Measurements from ENCODE around the gene WBP2NL.

The WBP2NL gene

GRCh38 chr22:41979423-41980250, 19.0 kb upstream of the WBP2NL start:
- no peak for DNase-seq

- DNase-seq, result no peak
These were observed 15.7 kb upstream of the WBP2NL start for GRCh38 chr22:41982865-41983264.

GRCh38 chr22:41983513-41984405, 14.8 kb upstream of the WBP2NL start:
- no peak for DNase-seq

GRCh38 chr22:41987276-41987675, 11.3 kb upstream of the WBP2NL start:
- DNase-seq, result no peak

DNA sequence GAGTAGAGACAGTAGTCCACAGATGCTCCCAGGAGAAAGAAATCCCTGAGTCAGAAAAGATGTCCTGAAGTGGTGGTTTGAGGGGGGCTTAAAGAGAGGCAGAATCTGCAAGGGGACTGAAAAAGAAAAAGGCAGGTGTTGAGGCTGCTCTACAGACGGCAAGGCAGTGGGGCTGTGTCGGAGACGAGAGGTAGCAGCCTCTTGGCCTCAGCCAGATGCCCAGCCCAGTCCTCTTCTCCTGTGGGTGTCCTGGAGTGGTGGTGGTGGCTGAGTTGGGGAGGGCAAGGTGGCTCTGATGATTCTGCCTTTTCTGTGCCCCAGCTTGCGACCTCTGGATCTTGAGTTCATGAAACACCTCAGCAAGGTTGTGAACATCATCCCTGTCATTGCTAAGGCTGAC, 9.3 kb upstream of the WBP2NL start:
- no peak for DNase-seq

GRCh38 chr22:41991111-41991510, 7.5 kb upstream of the WBP2NL start:
- DNase-seq, result no peak

- no peak for DNase-seq
These were observed 6.1 kb upstream of the WBP2NL start for GRCh38 chr22:41992496-41992895.

DNA sequence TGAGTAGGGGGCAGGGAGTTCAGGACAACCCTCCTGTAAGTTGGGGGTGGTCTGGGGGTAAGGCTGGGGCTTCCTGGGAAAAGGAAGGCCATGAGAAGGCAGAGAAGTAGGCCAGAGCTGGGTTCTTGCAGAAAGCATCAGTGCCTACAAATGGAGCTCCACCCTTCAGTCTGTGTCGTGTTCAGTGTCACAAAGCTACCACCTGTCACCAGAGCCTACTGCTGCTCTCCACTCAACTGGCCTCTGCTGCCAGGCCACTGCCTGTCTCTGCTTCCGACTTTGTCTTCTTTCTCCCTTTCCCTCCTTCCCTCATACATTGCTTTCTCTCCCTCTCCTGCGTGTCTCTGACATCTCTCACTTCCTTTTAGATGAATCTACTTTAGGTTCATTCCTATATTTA, 3.4 kb upstream of the WBP2NL start:
- DNase-seq, result no peak

DNA sequence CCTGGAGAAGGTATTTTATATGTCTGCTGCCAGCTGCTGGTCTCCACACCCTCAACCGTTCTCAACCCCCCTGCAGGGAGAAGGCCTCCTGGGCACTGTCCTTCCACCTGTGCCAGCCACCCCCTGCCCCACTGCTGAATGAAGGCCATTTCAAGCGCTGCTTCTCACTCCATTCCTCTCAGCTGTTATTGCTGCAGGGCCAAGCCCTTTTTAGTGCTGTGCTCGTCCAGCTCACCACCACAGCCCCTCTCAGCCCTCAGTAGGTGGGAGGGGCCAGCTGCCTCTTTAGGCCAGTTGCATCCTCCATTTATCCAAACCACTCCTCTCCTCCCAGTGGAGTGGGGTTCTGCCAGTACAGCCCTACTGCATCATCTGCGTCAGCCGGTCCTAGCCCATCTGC, 1.8 kb upstream of the WBP2NL start:
- no peak for DNase-seq

DNA sequence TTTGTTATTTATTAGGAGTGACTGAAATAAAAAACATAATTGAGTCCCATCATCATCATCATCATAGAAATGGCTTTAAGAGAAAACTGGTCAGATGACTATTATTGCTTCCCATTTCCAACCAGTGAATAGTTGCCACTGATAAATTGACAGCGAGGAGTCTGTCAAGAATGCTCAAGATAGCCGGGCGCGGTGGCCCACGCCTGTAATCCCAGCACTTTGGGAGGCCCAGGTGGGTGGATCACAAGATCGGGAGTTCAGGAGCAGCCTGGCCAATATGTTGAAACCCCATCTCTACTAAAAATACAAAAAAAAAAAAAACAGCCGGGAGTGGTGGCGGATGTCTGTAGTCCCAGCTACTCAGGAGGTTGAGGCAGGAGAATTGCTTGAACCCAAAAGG, 1.9 kb downstream of the WBP2NL start:
- no peak for DNase-seq

DNA sequence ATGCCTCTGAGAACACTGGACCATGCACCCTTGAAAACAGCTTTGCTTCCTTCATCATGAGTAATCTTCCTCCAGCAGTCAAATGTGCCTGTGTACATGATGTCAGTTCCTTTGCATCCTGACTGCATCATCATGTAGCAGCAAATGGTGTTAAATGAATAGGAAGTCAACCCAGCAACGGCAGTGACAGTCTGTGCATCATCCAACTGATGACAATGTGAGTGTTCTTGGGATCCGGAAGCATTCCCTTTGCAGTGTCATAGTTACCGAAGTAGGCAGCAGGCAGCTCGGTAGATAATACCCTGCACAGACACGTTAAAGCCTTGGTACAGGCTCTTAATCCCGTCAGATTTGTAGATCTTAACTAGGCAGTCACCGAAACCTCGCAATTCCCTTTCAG, 2.5 kb downstream of the WBP2NL start:
- DNase-seq, result no peak

GRCh38 chr22:42001706-42002105, 3.1 kb downstream of the WBP2NL start:
- no peak for DNase-seq

DNA sequence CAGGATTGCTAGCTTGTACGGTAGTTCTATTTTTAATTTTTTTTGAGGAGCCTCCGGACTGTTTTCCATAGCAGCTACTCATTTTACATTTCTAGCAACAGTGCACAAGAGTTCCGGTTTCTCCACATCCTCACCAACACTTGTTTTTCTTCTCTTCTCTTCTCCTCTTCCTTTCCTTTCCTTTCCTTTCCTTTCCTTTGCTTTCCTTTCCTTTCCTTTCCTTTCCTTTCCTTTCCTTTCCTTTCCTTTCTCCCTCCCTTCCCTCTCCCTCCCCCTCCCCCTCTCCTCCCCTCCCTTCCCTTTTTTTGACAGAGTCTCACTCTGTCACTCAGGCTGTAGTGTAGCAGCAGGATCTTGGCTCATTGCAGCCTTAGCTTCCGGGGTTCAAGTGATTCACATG, 9.3 kb downstream of the WBP2NL start:
- no peak for DNase-seq

DNA sequence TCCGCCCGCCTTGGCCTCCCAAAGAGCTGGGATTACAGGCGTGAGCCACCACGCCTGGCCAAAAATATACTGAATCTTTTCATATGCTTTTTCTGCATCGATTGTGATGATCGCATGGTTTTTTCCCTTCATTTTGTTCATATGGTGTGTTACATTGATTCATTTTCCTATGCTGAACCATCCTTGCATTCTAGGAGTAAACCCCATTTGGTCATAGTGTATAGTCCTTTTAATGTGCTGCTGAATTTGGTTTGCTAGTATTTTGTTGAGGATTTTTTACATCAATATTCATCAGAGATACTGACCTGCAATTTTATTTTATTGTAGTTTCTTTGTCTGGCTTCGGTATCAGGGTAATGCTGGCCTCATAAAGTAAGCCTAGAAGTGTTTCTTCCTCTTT, 12.2 kb downstream of the WBP2NL start:
- DNase-seq, result no peak

GRCh38 chr22:42013385-42013784, 14.8 kb downstream of the WBP2NL start:
- no peak for DNase-seq

DNA sequence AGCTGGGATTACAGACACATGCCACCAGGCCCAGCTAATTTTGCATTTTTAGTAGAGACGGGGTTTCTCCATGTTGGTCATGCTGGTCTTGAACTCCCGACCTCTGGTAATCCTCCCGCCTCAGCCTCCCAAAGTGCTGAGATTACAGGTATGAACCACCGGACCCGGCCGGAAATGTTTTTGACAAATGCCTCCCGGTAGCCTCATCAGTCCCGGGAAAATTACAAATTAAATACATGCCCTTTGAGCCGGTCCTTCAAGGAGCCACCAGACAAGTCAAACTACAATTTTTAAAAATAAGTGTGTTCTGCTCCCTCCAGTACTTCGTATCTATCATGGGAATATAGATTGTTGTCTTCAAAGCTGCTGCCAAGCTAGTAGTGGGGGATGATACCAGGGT, 17.5 kb downstream of the WBP2NL start:
- no peak for DNase-seq

GRCh38 chr22:42018224-42018623, 19.6 kb downstream of the WBP2NL start:
- DNase-seq, result no peak

DNA sequence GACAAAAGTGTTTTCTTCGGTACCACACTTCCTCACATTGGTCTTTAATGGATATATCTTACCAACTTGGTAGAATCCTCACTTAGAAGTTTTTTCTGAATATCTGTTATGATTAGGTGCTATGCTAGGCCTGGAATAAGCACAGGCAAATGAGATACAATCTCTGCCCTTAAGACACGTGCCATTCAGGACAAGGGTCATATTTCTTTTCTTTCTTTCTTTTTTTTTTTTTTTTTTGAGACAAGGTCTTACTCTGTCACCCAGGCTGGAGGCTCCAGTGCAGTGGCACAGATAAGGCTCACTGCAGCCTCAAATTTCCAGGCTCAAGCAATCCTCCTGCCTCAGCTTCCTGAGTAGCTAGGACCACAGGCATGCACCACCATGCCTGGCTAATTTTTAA, 23.0 kb downstream of the WBP2NL start:
- no peak for DNase-seq

DNA sequence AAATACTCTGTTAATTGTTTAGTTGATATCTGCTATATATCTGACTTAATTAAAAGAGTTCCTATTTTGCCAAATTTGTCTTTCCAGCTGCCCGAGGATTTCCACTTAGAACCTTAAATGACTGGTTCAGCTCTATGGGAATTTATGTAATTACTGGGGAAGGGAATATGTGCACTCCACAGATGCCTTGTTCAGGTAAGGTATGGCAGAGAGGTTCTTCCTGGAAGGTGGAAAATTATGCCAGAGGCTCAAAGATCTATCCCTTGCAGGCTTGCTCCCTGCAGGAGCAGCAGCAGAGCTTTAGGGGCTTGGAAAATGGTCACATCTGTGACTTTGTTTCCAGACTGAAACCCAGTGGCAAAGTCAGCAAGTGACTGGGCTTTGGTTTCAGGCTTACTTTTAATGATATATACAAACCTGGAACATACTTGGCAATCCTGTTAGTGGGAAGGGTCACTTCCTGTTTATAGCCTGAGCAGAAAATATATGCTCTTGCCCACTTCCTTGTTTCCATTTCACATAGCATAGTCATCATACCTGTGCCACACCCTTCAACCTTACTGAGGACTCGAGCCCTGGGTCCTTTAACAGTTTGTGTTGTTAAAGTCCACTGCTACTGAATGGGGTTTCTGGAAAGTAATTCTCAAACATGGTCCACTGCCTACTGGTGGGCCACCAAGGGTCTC, 23.7 kb downstream of the WBP2NL start:
- no peak for DNase-seq

DNA sequence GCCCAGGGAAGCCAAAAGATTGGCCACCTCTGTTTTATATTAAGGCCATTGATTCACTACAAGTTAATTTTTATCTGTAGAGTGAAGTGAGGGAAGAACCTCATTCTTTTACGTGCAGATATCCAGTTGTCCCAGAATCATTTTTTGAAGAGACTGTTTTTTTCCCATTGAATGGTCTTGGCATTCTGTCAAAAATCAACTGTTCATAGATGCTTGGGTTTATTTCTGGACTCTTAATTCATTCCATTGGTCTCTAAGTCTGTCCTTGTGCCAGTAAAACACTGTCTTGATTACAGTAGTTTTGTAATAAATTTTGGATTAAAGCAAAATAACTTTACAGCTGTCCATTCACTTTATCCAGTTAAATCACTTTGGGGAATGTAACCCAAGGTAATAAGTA, 26.8 kb downstream of the WBP2NL start:
- DNase-seq, result no peak

DNA sequence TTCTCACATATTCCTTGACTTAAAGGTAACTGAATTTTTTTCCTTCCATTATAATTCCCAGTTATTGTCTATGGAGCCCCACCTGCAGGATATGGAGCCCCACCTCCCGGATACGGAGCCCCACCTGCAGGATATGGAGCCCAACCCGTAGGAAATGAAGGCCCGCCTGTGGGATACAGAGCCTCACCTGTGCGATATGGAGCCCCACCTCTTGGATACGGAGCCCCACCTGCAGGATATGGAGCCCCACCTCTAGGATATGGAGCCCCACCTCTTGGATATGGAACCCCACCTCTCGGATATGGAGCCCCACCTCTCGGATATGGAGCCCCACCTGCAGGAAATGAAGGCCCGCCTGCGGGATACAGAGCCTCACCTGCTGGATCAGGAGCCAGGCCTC, 28.1 kb downstream of the WBP2NL start:
- no peak for DNase-seq

- no peak for DNase-seq
These were observed 34.9 kb downstream of the WBP2NL start for GRCh38 chr22:42033263-42034181.

GRCh38 chr22:42035256-42035655, 36.7 kb downstream of the WBP2NL start:
- no peak for DNase-seq

All from NCI-H748 treated with DMSO at 0.1 percent for 48 hours (cell line).